Gastroesophageal sphincter (tissue), 4 donors: Measurements from ENCODE around the gene ANGEL1. TPM values are rescaled to one million over a fixed set of nuclear protein-coding genes. Genes with fewer than 3 reads are reported as not detected.

Source experiments
- ATAC-seq: fragments of 150-250 bp; one replicate; pipeline ENCODE4 v1.9.1; 2016; ENCODE audit warnings: mild to moderate bottlenecking, moderate library complexity
- H3K27ac ChIP-seq, 4 donors: fragments of 200-600 bp; sonication (generic) in 3 of 4; 1 replicate in 3 of 4; 2 replicates in 1 of 4; pipeline ENCODE4 v1.5.1; 2016 to 2019
- H3K27me3 ChIP-seq: fragments of 200-600 bp; sonication (generic); one replicate; pipeline ENCODE4 v1.5.1; 2019
- H3K36me3 ChIP-seq, 2 donors: fragments of 200-600 bp; sonication (generic); one replicate each; pipeline ENCODE4 v1.5.1; 2019; ENCODE audit warnings: control low read depth in 1 of 2
- H3K4me1 ChIP-seq, 3 donors: fragments of 200-600 bp; sonication (generic); 1 replicate in 2 of 3; 2 replicates in 1 of 3; pipeline ENCODE4 v1.5.1; 2016 to 2019; ENCODE audit warnings: control low read depth in 2 of 3
- H3K4me3 ChIP-seq, 2 donors: fragments of 200-600 bp; sonication (generic); one replicate each; pipeline ENCODE4 v1.5.1; 2019; ENCODE audit warnings: mild to moderate bottlenecking in 1 of 2, moderate library complexity in 1 of 2
- H3K9me3 ChIP-seq, 3 donors: fragments of 200-600 bp; sonication (generic); one replicate each; pipeline ENCODE4 v1.5.1; 2017 to 2019; ENCODE audit warnings: control low read depth in 2 of 3
- EP300 ChIP-seq: sonication (generic); formaldehyde crosslinking; IDR thresholded peaks from one replicate; pipeline ENCODE4 v1.6.1; 2017; ENCODE audit warnings: antibody characterized with exemption, mild to moderate bottlenecking
- POLR2A ChIP-seq, 2 donors: fragments of 450-650 bp; IDR thresholded peaks; one replicate each; pipeline ENCODE4 v1.6.1; 2017; ENCODE audit warnings: antibody characterized with exemption in 2 of 2, mild to moderate bottlenecking in 2 of 2, moderate library complexity in 1 of 2
- POLR2AphosphoS5 ChIP-seq: sonication (generic); formaldehyde crosslinking; IDR thresholded peaks from one replicate; pipeline ENCODE4 v1.6.1; 2017; ENCODE audit warnings: antibody characterized with exemption
- WGBS, 2 donors: methylation state at CpG; one replicate each; pipeline ENCODE4 v1.1.5; 2018; ENCODE audit warnings: low coverage in 1 of 2; 5-methylcytosine and 5-hydroxymethylcytosine counted together
- total RNA-seq, 4 donors: library from RNA; depleted of rRNA; stranded (reverse); fragments of >200 nt; gene quantifications; one replicate each; pipeline ENCODE4 v1.1.0, GENCODE V29; 2016
- TF ChIP-seq, protein P1 (sequence below), 4 experiments: fragments of 200-600 bp in 2 of 4; fragments of 450-650 bp in 2 of 4; sonication (generic) in 1 of 4; IDR thresholded peaks; one replicate each; pipeline ENCODE4 v1.5.1; 2017 to 2019; ENCODE audit warnings: antibody characterized with exemption in 4 of 4, mild to moderate bottlenecking in 2 of 4, moderate library complexity in 2 of 4

The ANGEL1 gene
- total RNA-seq, 4 donors from 2014 or later = 9.0 to 27.5 (median 12.2) TPM

DNA sequence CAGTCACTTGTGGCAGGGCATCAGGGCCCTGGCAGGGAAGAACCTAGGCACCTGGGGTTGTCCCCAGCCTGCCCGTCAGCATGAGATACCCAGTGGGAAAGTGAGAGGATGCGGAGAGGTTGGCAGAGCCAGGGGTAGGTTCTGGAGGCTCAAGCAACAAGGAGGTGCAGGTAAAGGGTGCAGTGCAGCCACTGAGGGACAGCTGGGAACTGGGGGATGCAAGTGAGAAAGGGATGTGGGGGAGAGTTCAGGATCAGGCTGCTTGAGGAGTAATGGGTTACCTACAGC lies 32.7 kb downstream of the ANGEL1 start:
- 100% methylated on average over 1 of the region's 2 CpGs for WGBS, 2 donors
- Histone ChIP-seq H3K4me3 (no peak overlapping the region), H3K9me3 (no peaks in the 10 kb centered on the region), H3K4me1 (peaks cover 0 to 40% (median 17%) of the 10 kb centered on the region in 3 donors), H3K27ac (peak overlapping the region in 1 of 4 donors; percentile 8), H3K27me3 (no peaks in the 10 kb centered on the region), H3K36me3 (peaks cover 0 to 76% of the 10 kb centered on the region in 2 donors)
- TF ChIP-seq, protein P1, sequence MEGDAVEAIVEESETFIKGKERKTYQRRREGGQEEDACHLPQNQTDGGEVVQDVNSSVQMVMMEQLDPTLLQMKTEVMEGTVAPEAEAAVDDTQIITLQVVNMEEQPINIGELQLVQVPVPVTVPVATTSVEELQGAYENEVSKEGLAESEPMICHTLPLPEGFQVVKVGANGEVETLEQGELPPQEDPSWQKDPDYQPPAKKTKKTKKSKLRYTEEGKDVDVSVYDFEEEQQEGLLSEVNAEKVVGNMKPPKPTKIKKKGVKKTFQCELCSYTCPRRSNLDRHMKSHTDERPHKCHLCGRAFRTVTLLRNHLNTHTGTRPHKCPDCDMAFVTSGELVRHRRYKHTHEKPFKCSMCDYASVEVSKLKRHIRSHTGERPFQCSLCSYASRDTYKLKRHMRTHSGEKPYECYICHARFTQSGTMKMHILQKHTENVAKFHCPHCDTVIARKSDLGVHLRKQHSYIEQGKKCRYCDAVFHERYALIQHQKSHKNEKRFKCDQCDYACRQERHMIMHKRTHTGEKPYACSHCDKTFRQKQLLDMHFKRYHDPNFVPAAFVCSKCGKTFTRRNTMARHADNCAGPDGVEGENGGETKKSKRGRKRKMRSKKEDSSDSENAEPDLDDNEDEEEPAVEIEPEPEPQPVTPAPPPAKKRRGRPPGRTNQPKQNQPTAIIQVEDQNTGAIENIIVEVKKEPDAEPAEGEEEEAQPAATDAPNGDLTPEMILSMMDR (IDR thresholded peaks at IDR 0.05) = no peak
- TF ChIP-seq POLR2AphosphoS5 = no peak
- TF ChIP-seq EP300 = no peak
- TF ChIP-seq POLR2A (IDR thresholded peaks at IDR 0.05) = no peak
- no peak for ATAC-seq

DNA sequence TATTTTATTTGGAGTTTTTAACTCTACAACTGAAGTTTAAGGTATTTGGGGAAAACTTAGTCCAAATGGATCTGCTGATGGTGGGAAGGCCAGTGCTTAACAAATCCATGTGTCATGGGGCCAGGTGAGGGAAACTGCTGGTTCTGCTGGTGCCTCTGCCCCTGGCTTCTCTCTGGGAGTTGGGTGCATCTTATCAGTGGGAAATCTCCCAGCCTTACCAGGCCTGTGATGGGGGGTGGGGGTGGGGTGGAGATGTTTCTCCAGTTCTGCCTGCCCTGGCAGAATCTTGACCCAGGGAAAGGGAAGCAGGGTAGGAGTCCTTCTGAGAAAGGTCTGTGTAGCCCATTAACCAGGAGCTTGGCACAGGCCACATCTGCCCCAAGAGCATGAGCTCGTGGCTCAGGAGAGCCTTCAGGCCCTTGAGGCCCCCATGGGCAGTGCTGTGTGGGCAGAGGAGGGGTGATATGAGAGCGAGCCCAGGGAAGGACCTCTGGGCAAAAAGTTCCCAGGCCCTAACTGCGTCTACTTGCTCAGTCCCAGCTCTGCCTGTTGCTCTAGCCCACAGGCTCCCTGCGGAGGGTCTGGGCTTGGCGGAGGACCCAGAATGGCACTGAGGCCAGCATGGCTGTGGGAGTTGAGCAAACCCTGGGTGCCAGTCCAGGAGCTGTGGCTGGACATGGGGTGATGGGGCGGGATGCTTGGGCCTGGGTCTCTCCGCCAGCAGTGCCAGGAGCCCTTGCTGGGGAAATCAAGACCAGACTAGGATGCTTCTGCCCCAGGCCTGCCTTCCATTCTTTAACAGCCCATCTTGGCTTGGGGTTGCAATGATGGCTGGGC lies 33.2 kb downstream of the ANGEL1 start:
- no peak overlapping the region for H3K4me3 ChIP-seq
- no peak for ATAC-seq
- no peaks in the 10 kb centered on the region for H3K27me3 ChIP-seq
- WGBS, 2 donors = 92% methylated on average over 2 of the region's 7 CpGs; no CpG with 5 or more reads in 1 of the 2 donors
- no peak for TF ChIP-seq POLR2AphosphoS5
- TF ChIP-seq, protein P1 (IDR thresholded peaks at IDR 0.05) = no peak
- TF ChIP-seq EP300 = no peak
- TF ChIP-seq POLR2A (IDR thresholded peaks at IDR 0.05) = no peak
- H3K27ac ChIP-seq = peak overlapping the region in 1 of 4 donors; percentile 8
- peaks cover 0 to 76% of the 10 kb centered on the region in 2 donors for H3K36me3 ChIP-seq
- peaks cover 0 to 37% (median 15%) of the 10 kb centered on the region in 3 donors for H3K4me1 ChIP-seq
- no peaks in the 10 kb centered on the region for H3K9me3 ChIP-seq

DNA sequence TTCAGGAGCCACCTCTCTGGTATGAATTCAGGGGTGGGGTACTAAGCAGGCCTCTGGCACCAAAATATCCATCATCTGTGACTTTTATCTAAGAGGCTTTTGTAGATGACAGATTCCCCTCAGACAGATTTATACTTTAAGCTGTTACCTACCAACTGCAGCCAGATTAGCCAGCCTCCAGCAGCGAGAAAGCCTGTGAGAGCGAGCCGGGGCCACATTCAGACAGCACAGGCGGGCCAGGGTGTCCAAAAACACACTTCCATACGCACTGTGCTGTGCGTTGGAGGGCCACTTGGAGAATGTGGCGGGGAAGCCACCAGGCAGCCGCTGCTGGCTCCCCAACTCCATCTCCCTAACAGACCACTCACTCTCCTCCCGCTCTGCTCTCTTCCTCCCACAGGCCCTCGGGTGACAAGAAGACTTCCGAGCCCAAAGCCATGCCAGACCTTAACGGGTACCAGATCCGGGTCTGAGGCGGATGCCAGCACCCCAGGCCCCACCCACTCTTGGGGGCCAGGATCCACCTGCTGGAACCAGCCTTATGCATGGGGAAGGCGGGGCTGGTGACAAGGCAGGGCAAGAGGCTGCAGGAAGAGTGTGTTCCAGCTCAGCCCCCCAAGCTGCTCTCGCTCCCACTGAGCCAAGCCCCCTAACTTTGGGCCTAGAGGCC lies 34.0 kb downstream of the ANGEL1 start:
- Histone ChIP-seq H3K4me3 (no peak overlapping the region), H3K27ac (no peak overlapping the region), H3K36me3 (peaks cover 0 to 70% of the 10 kb centered on the region in 2 donors), H3K27me3 (no peaks in the 10 kb centered on the region), H3K9me3 (no peaks in the 10 kb centered on the region), H3K4me1 (peaks cover 0 to 40% (median 17%) of the 10 kb centered on the region in 3 donors)
- WGBS, 2 donors = 73 to 85% methylated on average over 3 to 7 of the region's 16 CpGs
- no peak for TF ChIP-seq EP300
- no peak for TF ChIP-seq POLR2A (IDR thresholded peaks at IDR 0.05)
- no peak for TF ChIP-seq POLR2AphosphoS5
- TF ChIP-seq, protein P1 (IDR thresholded peaks at IDR 0.05) = no peak
- no peak for ATAC-seq

DNA sequence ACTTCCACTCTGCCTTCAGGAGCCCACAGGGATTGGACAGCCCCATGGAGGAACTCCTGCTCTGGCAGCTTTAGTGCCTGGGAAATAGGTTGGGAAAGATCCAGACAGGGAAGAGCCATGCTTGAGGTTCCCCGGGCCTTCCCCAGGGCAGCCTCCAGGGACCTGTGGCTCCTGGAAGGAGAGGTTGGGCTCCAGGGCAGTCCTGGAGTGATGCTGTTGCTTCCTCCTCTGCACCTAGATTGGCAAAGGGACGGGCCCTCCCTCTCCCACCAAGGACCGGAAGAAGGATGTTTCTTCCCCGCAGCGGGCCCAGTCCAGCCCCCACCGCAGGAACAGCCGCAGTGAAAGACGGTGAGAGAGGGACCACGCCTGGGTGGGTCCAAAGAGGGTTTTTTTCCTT lies 35.0 kb downstream of the ANGEL1 start:
- TF ChIP-seq EP300 = no peak
- no peak for TF ChIP-seq POLR2AphosphoS5
- TF ChIP-seq, protein P1 (IDR thresholded peaks at IDR 0.05) = no peak
- TF ChIP-seq POLR2A (IDR thresholded peaks at IDR 0.05) = no peak
- no CpG with 5 or more reads among the region's 9 CpGs for WGBS, 2 donors
- peaks cover 0 to 65% of the 10 kb centered on the region in 2 donors for H3K36me3 ChIP-seq

More for the DNA sequence above, 35.0 kb downstream of the ANGEL1 start:
- Histone ChIP-seq H3K27me3 (no peaks in the 10 kb centered on the region), H3K9me3 (no peaks in the 10 kb centered on the region), H3K4me3 (no peak overlapping the region), H3K27ac (no peak overlapping the region), H3K4me1 (peaks cover 0 to 43% (median 17%) of the 10 kb centered on the region in 3 donors)
- ATAC-seq = no peak
